NCI-H446 treated with DMSO at 0.1 percent for 48 hours (cell line): ENCODE data around the gene NRCAM.

Experiments used
- DNase-seq: peaks from one replicate; lab custom pipeline; 2025; lab: John Stamatoyannopoulos, UW

The NRCAM gene

DNA sequence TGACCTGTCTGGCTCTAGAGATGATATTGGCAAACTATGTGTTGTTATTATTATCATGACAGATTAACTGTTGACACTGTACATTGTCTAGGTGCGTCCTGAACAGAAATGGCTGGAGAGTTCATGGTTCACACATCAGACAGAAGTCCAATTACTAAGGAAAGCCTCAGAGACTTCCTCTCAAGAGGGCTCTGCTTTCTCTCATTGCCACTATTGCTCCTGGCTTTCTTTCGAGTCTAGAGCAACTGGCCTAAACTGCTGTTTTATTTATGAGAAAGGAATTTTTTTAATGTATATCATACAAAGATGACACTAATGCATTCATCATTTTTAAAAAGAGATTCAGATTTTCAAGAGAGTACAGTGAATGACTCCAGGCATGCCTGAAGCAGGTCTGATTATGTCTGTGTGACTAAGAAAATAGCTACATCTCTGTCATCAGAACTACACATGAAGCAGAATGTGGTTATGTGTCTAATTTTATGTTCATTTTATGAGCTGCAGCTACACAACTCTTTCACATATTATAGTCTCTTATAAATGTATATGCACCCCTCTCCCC lies 30.4 kb downstream of the NRCAM start:
- DNase-seq, result no peak

- no peak for DNase-seq
Observed at GRCh38 chr7:108424013-108424412, 32.2 kb downstream of the NRCAM start.

- no peak for DNase-seq
Observed at GRCh38 chr7:108423089-108423989, 32.9 kb downstream of the NRCAM start.

- no peak for DNase-seq
Observed at GRCh38 chr7:108421720-108422331, 34.4 kb downstream of the NRCAM start.

DNA sequence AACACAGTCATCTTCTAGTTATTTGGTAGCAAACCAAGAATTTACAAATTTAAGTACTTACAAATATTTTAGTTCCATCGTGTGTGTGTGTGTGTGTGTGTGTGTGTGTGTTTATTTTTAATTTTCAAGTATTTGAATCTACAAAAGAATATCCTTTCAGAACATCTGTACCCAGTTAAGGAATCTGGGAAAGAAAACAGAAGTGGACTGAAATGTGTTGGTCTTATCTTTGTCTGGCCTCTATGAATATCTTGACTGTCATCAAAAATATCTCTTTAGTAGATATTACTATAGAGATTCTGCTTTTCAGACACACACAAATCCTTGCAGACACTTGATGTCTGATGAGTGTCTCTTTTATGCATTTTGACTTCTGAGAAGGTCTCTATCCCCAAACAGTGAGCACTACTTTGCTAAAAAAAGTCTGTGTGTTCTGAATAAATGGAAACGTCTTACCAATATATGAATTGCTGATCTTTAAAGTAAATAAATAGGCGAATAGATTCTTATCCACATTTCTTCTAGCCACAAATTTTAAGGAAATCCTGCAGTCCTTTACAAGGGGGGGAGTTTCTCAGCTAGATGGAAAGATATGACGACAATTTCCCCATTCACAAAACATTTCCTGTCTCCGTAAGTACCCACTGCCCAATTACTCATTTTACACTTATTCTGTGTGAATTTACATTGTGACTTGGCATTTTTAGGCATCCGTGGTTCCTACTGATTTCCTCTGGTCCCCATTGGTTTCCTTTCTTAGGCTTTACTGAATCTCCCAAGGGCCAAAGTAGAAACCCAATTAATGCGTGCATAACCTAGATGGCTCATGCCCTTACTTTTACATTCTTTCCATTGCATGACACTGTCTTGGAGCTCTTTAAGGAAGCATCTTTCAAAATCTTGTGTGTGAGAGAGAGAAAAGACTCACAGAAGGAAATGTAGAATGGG lies 36.0 kb downstream of the NRCAM start:
- DNase-seq, result no peak

- no peak for DNase-seq
Observed at GRCh38 chr7:108418946-108419345, 37.3 kb downstream of the NRCAM start.

DNA sequence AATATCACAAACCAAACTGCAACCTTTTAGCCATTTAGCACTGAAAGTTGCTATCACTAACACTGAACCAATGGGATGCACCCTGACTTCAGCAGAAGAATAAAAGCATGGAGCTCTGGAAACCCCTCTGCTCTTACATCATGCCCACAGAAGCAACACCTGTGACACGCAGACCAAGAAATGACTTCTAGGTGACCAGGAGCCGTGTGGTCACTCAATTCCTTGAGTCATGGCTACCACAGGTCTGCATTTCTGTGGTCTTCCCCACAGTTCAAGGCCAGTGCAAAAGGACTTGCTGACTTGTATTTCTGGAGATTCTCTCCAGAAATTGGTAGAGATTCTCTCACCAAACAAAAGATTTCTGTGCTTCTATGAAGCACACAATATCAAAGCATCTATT lies 38.3 kb downstream of the NRCAM start:
- DNase-seq, result no peak

DNA sequence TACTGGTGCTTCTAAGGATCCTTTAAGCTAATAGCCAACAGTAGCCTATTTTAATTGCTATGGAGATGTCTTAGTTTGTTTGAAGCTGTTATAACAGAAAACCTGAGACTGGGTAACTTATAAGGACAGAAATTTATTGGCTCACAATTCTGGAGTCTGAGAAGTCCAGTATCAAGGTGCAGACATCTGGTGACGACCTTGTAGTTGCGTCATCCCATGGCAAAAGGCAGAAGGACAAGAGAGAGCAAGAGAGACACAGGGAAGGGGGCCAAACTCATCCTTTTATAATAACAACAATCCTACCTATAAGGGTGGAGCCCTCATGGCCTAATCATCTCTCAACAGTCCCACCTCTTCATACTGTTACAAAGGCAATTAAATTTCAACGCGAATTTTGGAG lies 39.1 kb downstream of the NRCAM start:
- DNase-seq, result no peak

DNA sequence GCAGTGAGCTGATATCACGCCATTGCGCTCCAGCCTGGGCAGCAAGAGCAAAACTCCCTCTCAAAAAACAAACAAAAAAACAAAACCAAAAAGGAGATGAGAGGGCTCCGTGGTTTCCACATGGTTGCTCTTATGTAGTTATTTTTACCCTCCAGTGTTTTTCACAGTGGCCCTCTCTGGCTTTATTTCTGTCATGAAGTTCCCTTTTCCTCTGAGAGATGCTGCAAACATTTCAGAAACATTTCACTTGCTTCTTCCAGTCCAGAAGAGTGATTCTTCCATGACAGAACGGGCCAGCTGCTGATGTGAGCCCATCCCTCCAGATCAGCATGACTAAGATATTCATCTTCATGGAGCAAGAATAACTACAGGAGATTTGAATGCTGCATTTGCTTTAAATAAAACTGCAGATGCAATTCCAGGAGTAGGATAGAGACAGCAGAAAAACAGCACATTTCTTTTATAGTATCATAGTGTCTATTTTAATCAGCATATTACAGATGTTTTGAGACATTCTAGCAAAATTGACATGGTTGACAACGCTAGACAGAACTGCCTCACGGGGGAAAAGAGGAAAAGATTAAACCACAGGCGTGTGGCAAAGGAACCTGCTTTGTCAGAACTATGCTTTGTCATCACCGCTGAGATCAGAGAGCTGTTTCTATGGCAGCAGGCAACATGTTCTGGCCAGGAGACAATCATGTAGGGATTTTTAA lies 40.3 kb downstream of the NRCAM start:
- DNase-seq, result peak; percentile 6

- no peak for DNase-seq
Observed at GRCh38 chr7:108415084-108415483, 41.2 kb downstream of the NRCAM start.

- no peak for DNase-seq
Observed at GRCh38 chr7:108413782-108414492, 42.3 kb downstream of the NRCAM start.

DNA sequence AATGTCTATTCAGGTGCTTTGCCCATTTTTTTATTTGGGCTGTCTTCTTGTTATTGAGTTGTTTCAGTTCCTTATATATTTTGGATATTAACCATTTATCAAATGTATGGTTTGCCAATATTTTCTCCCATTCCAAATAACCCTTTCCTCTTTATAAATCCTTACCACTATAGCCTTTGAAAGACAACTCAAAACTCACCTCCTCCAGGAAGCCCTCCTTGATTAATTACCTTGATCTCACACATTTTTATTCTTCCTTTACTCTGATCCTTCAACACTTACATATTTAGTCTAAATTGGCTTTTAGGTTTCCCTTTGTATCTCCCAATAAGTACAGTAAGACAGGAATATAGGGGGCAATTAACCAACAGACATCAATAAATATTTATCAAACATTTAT lies 42.9 kb downstream of the NRCAM start:
- no peak for DNase-seq

- DNase-seq, result no peak
Observed at GRCh38 chr7:108409146-108409545, 47.1 kb downstream of the NRCAM start.

GRCh38 chr7:108408296-108408991 lies 47.8 kb downstream of the NRCAM start:
- DNase-seq, result peak; percentile 68

GRCh38 chr7:108407676-108408075 lies 48.6 kb downstream of the NRCAM start:
- no peak for DNase-seq

- no peak for DNase-seq
Observed at GRCh38 chr7:108406222-108406890, 49.9 kb downstream of the NRCAM start.

DNA sequence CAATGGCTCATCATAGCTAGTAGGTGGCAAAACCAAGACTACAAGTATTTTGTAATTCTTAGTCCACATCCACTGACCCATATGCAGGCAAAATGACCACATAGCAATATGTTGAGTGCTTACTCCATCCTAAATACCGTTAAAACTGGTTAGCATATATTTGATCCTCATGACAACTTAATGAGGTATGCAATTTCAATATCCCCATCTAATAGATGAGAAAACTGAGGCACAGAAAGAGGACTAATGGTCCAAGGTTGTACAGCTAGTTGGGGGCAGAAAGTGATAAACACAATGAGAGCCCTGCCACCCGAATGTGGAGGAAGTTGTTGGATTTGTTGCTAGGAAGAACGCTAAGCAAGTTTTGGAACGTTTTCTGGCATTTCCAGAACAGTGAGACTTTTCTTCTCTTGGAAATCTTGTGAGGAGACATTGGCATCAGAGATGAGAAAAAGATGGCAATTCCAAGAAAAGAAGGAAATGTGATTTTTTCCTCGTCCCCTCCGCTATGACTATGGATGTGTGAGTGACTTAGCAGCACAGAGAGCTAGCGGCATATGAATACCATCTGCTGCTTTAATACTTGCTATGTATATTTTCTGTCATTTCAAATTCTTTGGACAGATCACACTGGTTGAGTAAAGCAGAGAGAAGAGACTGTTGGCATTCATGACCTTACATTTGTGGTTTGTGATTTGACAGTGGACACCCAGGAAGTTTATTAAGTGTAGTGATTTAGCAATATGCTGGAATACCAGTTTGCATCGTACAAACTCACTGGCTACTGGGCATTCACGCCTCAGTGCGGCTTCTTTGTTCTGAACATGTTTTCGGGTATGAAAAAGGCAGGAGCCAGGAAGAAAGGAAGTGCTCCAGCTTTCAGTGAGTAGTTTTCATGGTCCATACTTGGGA lies 51.5 kb downstream of the NRCAM start:
- no peak for DNase-seq

DNA sequence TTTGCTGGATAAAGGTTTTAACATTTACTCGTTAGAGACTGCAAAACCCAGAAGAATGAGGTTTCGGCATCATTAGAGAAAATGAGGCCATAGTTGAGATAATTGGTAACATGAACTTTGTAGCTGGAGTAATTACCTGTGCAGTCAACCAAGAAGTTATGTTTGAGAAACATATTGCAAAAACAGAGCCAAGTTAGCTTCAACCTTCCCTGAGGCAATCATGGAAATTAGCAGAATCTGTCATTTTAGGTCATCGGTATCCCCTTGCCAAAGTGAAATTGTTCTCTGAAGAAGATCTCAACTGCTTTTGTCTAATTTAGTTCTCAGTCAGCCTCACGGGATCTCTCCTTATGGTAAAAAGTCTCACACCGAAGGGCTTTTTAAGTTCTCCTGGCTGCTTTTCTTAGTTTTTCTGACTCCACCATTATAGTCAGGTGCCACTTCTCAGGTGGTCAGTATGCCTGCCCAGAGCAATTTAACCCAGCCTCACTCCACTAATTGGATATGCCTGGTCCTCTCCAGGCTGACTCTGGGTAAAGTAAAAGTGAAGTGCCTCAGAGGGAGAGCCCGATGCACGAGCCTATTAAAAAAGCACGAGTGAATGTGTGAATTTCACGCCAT lies 52.5 kb downstream of the NRCAM start:
- peak; percentile 81 for DNase-seq
